HG02571 (cell line): ENCODE results near the gene TCHP.
A peak's percentile ranks its signal among the peaks of the same experiment; 100 is the strongest.
"Not testable (repeated sequence)": the region's sequence is repeated elsewhere in the genome, so short reads cannot be mapped to it uniquely, and the experiment has no call there.

Source experiments
- ATAC-seq: cut with Tn5 transposase; IDR thresholded peaks from one replicate; pipeline ENCODE4 v1.9.1; 2021; ENCODE audit warnings: mild to moderate bottlenecking, moderate library complexity; ENCODE audit not compliant: unreplicated experiment

The TCHP gene, protein sequence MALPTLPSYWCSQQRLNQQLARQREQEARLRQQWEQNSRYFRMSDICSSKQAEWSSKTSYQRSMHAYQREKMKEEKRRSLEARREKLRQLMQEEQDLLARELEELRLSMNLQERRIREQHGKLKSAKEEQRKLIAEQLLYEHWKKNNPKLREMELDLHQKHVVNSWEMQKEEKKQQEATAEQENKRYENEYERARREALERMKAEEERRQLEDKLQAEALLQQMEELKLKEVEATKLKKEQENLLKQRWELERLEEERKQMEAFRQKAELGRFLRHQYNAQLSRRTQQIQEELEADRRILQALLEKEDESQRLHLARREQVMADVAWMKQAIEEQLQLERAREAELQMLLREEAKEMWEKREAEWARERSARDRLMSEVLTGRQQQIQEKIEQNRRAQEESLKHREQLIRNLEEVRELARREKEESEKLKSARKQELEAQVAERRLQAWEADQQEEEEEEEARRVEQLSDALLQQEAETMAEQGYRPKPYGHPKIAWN

DNA sequence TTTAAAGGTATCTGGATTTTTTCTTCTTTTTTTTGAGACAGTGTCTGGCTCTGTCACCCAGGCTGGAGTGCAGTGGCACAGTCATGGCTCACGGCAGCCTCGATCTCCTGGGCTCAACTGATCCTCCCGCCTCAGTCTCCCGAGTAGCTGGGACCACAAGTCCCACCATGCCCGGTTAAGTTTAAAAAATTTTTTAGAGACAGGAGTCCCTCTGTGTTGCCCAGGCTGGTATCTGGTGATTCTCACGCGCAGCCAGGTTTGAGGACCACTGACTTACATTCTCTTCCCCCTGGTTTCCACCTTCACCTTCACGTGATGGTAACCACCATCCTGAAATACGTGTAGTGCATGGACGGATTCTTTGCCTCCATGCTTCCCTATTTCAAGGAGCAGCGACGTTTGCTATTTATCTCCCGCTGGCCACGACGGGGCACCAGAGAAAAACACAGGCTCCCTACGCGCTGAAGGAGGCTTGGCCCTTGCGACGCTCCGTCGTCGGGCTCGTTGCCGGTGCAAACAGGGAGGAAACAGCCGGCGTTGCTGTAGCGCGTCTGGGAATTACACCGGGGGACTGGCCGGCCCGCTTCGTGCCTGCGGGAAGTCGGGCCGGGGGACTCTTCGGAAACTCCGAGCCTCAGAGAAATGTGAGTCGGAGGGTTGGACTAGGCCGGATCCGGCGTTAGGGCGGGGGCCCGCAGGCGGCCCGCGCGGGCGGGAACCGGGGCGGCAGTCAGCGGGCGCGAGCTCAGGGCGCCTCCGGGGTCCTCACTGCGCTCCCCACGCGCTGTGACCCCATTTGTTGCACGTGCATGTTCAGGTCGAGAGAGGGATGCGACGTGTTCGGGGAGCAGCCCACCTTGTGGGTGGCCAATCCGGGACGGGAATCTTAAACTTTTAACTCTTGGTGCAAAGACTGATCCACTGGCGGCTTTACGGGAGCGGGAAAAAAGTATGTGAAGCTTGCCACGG is at the start of gene TCHP:
Gene TCHP, plus strand, starts transcription at position 492 of the 969 bp plus-strand sequence. CDS start 2,753 bp downstream, outside the sequence.
- ATAC-seq, result peak; percentile 58

DNA sequence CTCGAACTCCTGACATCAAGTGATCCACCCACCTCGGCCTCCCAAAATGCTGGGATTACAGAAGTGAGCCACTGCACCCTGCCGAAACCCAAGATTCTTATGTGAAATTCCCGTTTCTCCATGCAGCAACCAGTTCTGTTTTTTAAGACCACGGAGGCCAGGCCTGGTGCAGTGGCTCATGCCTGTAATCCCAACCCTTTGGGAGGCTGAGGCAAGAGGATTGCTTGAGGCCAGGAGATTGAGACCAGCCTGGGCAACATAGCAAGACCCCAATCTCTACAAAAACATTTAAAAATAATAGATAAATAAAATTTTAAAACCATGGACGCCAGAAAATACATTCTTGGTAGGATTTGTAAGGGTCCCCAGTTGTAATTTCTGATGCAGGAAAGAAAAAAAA is 49.6 kb upstream of the TCHP start:
- ATAC-seq, result not testable (repeated sequence)

DNA sequence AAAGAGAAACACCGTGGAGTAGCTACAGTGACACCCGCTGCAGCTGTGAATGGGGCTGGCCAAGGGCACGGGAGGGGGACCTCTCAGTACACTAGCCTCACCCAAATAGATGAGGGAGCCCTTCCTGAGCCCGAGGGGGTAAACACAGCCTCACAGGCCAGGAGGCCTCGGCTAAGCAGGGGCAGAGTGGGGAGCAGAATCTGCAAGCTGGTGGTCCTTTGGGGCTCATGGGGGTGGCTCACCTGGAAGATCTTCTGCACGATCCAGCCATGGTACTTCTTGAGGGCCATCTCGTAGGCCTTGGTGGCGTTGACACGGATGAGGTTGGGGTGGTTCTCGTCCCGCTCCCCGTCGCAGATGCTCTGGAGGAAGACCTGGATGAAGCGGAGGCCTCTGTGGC is 44.7 kb upstream of the TCHP start:
- no peak for ATAC-seq

DNA sequence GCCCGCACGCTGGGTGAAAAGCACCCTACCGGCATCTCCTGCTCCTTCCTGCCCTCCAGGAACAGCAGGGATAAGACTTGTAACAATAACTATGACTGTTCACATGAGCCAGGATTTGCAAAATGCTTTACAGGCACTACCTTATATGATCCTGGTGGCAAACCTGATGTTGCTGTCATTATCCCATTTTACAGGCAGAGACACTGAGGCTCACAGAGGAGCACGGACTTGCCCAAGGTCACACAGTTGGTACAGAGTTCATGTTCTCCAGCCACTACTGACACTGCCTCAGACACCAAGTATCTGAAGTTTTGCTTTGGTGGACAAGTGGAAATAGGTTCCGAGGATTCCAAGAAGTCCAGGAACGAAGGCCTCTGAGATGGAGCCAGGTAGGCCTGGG is 42.4 kb upstream of the TCHP start:
- ATAC-seq, result no peak

DNA sequence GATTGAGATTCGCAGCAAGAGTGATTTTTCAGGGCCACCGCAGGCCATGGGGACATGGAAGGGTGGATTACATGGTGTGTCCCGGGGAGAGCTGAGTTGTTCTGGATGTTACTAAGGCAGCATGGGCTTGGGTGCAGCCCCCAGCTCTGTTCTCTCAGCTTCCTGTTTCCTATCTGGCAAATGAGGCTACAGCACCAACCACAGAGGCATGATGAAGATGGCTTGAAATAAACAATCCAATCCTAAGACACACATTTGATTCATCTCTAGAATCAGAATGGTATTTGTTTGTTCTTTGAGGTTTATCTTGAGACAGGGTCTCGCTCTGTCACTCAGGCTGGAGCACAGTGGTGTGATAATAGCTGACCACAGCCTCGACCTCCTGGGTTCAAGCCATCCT is 41.3 kb upstream of the TCHP start:
- no peak for ATAC-seq

DNA sequence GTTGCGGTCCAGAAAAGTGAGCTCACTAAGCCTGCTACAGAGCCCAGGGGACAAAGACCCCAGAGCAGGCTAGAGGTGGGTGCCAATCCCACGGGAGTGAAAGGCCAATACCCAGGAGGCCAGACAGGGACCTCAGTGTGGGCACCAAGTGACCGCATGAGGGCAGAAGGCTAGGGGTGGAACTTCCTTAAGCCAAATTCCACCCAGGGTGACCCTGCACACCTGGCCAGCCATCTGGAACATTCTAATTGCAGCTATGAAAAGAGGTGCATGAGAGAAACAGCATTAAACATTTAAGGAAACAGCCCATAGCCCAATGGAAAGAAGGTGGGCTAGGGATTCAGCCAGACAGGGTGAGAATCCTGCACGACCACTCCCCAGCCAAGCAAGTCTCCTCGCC is 39.1 kb upstream of the TCHP start:
- ATAC-seq, result no peak

DNA sequence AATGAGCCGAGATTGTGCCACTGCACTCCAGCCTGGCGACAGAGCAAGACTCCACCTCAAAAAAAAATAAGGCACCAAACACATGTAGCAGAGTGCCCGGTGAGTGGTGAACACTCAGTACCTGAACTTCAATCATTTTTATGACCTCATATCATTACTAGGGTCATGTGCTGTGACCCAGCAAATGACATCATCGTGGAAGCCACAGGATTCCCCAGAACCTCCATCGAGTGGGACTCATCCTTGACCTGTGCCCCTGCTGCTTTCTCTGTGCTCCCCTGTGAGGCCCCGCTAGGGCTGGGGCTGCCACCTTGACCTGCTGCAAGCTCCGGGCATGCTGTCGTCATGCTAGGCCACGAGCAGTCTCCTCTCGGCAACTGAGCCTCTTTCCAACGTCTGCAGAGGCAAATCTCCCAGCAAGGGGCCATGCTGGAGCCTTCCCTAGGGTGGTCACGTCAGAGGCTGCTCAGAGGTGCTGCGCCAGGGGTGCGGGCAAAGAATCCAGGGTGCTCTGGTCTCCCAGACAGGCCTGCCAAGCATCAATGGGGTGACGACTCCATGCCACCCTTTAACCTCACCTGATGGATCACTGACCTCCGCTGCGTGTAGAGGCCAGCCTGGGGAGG is 38.3 kb upstream of the TCHP start:
- no peak for ATAC-seq

DNA sequence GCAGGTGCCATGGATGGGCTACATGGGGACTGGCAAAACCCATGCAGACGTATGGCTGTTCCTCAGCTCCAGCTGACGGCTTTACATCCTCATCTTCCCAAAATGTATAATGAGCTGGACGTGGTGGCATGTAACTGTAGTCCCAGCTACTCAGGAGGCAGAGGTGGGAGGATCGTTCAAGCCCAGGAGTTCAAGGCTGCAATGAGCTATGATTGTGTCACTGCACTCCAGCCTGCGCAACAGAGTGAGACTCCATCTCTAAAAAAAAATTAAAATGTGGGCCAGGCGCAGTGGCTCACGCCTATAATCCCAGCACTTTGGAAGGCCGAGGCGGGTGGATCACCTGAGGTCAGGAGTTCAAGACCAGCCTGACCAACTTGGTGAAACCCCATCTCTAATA is 37.6 kb upstream of the TCHP start:
- ATAC-seq, result not testable (repeated sequence)

DNA sequence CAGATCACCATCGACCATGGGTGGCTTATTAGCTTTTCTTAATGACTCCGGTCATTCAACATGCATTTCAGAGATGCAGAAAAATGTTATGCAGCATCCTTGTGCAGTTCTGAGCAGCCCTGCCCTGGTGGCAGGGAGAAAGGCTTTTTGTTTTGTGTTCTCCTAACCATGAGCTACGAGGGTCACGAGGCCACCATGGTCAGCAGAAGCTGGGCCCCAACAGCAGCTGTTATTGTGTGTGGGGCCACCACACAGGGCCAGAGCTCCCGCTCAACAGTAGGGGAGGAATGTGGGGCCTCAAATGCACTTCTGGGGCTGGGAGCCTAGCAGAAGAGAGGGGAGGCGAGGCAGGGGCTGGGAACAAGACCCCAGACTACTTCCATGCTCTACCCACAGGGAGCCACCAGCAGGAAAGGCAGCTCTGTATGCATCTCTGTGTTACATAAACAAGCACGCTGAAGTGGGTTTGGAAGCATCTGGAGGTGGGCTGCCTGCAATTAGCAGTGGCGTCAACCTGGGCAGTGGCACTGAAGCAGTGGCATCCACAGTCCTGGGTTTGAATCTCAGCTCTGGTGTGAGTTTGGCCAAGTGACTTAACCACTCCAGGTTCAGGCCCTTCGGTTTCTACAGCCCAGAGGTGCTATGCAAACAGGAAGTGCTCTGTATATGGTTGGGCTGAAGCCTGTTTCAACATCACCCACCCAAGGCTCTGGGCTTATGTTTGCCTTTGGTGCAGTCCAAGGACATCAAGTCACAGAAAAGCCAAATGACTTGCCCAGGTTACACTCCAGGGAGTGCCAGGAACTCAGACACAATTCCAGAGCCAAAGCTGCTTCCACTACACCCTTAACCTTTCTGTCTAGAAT is 36.0 kb upstream of the TCHP start:
- ATAC-seq, result no peak

DNA sequence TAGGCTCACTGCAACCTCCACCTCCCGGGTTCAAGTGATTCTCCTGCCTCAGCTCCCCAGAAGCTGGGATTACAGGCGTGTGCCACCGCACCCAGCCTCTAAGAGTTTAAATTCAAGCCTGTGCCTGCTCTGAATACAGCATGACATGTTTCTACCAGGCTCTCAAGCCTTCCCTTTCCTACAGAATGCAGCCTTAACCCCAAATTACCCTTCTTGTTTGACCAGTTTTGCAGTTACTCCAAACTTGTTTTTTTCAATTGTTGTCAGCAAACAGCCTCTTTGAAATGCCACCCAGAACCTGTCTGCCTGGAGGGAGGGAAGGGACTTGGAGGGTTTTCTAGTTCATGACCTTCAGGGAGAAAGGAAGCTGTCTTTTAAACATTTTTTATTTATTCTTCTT is 35.2 kb upstream of the TCHP start:
- ATAC-seq, result no peak

DNA sequence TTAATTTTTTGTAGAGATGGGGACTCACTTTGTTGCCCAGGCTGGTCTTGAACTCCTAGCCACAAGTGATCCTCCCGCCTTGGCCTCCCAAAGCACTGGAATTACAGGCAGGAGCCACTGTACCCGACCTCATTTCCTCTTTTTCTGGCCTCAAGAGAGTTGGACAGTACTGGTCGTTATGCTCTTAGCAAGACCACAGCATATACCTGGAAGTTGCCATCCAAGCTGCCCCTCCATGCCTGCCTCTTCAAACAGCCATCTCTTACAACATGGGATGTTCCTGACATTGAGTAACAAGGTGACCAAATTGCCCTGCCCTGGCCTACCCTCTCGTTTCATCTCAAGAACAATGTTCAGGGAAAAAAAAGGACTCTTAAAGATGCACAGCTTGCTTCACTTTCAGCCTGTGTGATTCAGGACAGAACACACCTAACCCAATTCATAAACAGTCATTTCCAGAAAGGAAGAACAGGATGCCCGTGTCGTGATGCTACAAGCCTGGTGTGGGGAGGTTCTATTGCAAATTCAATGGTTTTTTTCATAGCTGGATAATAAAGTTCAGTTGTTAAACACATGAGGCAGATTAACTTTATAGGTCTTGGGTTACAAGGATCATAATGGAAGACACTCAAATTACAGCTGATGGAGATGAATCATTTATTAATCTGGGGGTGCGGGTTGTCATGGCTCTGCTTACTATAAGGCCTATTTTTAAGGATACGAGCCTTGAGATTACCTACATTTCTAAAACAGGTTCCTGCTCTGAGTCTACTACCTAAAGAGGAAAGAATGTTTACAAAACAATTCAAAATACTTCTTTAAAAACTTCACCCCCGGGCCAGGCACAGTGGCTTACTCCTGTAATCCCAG is 31.7 kb upstream of the TCHP start:
- ATAC-seq, result no peak

DNA sequence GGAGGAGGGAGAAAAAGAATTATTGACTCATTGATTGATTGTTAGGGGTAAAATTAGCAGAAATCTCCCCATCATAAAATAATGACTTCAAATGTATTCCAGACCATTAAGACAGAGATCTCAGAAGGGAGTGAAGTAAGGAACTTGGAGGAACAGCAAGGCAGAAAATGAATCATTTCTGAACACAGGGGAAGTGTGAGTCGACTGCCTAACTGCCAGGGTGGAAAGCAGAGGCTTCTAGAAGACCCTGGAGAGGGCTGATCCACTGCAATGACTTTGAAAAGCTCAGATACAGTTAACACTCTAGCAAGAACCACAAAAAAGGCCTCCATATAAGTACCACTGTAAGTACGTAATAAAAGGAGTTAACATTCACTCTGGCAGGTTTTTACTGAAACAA is 29.4 kb upstream of the TCHP start:
- ATAC-seq, result no peak

DNA sequence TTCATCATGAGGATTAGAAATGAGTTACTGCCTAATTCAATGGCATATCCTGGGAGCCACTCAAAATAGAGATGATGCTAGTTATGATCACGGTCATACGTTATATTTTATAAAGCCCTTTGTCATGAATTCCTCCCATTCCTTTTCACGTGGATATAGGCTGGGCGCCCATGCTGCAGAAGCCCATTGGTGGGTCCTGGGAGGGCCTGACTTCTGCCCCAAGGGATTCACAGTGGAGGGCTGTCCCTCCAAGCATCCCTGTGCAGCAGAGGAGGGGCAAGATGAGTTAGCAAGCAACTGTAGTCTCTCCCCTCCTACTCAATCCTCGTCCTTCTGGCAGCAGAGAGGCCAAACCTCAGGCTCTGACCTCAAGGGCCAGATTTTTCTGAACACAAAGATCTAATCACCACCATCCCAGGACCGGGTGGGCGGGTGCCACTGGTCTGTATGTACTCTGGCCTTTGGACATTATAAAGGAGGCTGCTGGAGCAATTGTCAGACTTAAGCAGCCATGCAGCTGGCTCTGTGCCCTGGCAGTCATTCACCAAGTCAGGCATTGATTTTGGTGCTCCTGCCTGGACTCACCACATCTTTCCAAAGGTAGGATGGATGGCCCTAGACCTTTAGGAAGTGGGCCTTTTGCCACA is 28.3 kb upstream of the TCHP start:
- ATAC-seq, result no peak

DNA sequence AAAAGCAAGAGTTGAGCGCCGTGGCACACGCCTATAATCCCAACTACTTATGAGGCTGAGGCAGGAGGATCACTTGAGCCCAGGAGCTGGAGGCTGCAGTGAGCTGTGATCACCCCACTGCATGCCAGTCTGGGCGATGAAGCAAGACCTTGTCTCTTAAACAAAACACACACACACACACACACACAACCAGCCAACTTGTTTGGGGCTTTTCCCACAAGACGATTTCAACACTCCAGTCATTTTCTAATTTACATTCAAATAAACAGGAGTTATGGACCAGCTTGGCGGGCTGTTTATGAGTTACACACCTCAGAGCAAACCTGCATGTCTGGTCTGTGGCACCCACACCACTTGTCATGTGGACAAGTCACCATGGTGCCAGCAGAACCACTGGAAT is 26.4 kb upstream of the TCHP start:
- ATAC-seq, result no peak

DNA sequence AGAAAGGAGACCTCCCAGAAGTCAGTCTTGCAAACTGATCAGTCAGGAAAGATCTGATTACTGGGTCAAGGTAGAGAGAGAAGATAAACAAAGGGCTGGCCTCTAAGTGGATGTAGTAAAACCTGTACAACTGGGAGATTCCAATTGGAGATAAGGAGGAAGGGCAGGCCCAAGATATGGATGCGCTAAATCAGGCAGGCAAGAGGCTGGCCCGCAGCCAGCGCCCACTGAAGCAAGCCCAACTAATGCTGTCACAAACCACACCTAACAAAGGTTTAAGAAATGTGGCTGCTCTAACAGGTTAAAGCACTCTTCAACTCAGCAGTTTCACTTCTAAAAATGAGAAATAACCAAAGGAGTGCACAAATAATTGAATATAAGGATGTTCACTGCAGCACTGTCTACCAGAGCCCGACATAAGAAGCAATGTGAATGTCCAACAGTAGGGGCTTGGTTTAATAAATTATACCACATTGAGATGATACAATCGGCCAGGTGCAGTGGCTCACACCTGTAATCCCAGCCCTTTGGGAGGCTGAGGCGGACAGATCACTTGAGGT is 24.4 kb upstream of the TCHP start:
- ATAC-seq, result no peak

DNA sequence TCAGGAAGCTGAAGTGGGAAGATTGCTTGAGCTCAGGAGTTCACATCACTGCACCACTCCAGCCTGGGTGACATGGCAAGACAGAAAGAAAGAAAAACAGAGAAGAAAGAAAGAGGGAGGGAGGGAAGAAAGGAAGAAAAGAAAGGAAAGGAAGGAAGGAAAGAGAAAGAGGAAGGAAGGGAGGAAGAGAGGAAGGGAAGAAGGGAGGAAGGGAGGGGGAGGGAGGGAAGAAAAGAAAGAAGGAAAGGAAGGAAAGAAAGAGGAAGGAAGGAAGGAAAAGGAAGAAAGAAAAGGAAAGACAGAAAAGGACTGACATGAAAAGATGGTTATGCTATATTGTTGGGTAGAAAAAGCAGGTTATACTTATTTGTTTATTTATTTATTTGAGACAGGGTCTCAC is 23.7 kb upstream of the TCHP start:
- ATAC-seq, result no peak

DNA sequence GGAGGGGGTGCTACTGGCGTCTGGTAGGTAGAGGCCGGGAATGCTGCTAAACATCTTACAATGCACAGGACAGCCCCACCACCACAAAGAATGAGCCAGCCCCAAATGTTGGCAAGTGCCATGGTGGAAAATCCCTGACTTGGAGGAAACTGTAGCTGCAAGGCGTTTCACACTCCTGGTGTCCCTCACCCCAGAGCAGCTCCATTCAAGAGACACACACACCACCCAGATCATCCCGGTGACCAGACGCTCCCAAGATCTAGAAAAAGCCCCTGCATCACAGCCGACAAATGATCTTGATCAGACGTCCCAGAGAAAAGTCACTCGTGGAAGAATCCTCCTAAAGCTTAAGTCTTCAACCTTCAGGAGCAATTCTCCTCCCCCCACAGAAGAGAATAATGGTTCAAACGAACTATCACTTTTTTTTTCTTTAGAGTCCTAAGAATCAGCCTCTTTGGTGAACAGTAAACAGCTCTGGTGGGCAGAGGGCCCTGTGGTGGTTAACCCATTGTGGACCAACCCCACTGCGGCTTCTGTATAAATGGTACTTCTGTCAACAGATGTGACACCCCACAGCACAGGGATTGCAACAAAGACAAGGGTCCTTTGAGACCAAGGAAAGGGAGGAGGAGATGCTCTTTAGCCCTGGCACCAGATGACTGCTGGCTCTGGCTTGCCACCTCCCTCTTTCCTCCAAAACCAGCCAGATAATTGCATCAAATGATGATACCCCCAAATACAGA is 22.4 kb upstream of the TCHP start:
- ATAC-seq, result no peak

DNA sequence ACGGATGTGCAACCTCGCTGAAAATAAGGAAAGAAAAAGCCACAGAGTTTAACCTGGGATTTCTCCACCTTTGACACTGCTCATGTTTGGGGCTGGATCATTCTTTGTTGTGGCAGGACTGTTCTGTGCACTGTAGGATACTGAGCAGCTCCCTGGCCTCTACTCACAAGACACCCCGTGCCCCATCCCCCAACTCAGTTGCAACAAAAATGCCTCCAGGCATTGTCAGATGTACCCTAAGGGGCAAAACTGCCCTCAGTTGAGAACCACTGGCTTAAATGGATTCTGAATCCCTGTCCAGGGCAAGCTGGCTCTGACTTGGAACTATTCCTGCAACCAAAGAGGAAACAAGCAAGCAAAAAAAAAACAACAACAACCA is 21.8 kb upstream of the TCHP start:
- no peak for ATAC-seq
